ENCODE data around the gene SULT2B1.
"Not testable (repeated sequence)": the region's sequence is repeated elsewhere in the genome, so short reads cannot be mapped to it uniquely, and the experiment has no call there.

The SULT2B1 gene

DNA sequence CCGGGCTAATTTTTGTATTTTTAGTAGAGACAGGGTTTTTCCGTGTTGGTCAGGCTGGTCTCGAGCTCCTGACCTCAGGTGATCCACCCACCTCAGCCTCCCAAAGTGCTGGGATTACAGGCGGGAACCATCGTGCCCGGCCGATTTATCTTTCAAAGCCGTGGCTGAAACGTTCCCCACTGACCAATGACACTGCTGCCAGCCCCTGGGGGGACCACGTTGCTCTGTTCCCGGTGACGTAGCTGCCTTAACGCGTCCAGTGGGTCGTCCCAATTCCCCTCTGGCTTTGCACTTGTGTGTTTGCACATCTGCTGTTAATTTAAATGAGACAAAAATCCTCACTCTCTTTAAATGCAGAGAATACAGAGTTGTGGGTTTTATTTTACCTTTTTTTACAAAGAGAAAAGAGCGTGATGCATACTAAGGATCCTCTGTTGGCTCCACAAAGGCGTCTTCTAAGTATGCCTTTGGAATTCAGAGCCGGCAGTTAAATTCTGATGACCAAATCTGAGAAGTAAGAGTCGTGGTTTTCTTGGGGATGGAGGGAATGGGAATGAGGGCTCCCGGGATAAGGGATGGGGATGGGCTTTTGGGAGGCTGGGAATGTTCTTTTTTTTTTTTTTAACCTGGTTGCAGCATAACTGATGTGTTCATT, 21.8 kb upstream of the SULT2B1 start:
- no peak overlapping the region for H3K4me3 ChIP-seq (replicated peaks; ENCODE audit: low read depth, low read length)
- no peak for TF ChIP-seq CTCF (IDR thresholded peaks at IDR 0.05; ENCODE audit: low read length, missing control alignments)
- DNase-seq (ENCODE audit: low read depth), result no peak

DNA sequence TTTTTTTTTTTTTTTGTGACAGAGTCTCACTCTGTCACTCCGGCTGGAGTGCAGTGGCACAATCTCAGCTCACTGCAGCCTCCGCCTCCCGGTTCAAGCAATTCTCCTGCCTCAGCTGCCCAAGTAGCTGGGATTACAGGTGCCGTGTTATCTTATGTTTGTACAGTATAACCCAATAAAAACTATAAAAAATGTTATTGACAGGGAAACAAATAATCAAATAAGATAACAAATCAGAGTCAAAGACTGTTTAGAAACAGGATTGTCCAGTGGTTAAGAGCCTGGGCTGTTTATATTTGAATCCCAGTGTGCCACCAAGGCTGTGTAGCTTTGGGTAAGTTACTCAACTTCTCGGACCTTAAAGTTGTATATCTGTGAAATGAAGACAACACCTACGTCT, 21.2 kb upstream of the SULT2B1 start:
- DNase-seq (ENCODE audit: low read depth), result no peak
- H3K4me3 ChIP-seq (replicated peaks; ENCODE audit: low read depth, low read length), result no peak overlapping the region
- no peak for TF ChIP-seq CTCF (IDR thresholded peaks at IDR 0.05; ENCODE audit: low read length, missing control alignments)

GRCh38 chr19:48533770-48534169, 18.2 kb upstream of the SULT2B1 start:
- no peak for TF ChIP-seq CTCF (IDR thresholded peaks at IDR 0.05; ENCODE audit: low read length, missing control alignments)
- H3K4me3 ChIP-seq (replicated peaks; ENCODE audit: low read depth, low read length), result no peak overlapping the region
- DNase-seq (ENCODE audit: low read depth), result no peak

- H3K4me3 ChIP-seq (replicated peaks; ENCODE audit: low read depth, low read length), result no peak overlapping the region
- no peak for DNase-seq (ENCODE audit: low read depth)
- TF ChIP-seq CTCF (IDR thresholded peaks at IDR 0.05; ENCODE audit: low read length, missing control alignments), result no peak
Observed at GRCh38 chr19:48537541-48537940, 14.4 kb upstream of the SULT2B1 start.

GRCh38 chr19:48538057-48538456, 13.9 kb upstream of the SULT2B1 start:
- not testable (repeated sequence) for DNase-seq (ENCODE audit: low read depth); H3K4me3 ChIP-seq (replicated peaks; ENCODE audit: low read depth, low read length)

DNA sequence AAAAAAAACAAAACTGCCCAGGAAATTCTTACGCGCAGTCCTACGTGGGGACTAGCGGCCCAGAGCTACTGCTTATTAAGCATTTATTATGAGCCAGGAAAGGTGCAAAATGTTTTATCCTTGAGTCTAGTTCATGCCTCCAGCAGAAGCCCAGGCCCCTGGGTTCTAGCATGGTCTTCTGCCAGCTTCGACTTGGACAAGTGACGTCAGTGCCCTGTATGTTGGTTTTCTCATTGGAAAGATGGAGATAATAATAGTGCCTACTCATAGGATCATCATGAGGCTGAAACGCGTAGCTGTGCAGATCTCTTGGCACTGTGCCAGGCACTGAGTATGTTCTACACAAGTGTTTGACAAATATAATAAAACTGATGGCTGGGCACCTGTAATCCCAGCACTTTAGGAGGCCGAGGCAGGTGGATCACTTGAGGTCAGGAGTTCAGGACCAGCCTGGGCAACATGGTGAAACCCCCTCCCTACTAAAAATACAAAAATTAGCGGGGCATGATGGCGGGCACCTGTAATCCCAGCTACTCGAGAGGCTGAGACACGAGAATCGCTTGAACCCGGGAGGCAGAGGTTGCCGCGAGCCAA, 12.4 kb upstream of the SULT2B1 start:
- DNase-seq (ENCODE audit: low read depth), result peak; percentile 69
- TF ChIP-seq CTCF (IDR thresholded peaks at IDR 0.05; ENCODE audit: low read length, missing control alignments), result no peak
- H3K4me3 ChIP-seq (replicated peaks; ENCODE audit: low read depth, low read length), result no peak overlapping the region

DNA sequence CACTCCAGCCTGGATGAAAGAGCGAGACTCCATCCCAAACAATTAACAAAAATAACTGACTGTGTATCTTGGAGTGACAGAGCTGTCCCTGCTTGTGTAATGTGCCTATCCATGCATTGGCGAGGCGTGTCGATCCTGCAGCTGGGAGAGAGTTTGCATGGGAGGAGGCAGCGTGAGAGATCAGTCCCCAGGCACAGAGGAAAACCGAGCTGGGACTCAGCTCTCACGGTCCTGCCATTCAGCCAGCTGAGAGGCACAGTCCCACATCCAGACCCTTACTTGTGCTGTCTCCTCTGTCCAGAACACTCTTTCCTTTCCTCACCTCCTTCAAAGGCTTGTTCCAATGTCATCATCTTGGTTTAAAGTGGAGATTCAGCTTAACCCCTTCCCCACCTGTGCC, 11.9 kb upstream of the SULT2B1 start:
- no peak for DNase-seq (ENCODE audit: low read depth)
- no peak for TF ChIP-seq CTCF (IDR thresholded peaks at IDR 0.05; ENCODE audit: low read length, missing control alignments)
- H3K4me3 ChIP-seq (replicated peaks; ENCODE audit: low read depth, low read length), result no peak overlapping the region

Data from fibroblast of pulmonary artery (primary cell).